ENCODE measurements around the gene TMEM271. TPM values are rescaled to one million over a fixed set of nuclear protein-coding genes. Genes with fewer than 3 reads are reported as not detected.

TMEM271 gene
- total and polyA plus RNA-seq, 10 of the 15 experiments (the other 5 are each of a cell fraction or from before 2014, with no cell fraction given), result not detected

- no TSS peak for BruUV-seq (replicated peaks)
- ChIA-PET CTCF (no interaction called here), RAD21 (ENCODE audit: unreplicated experiment) (no interaction called here), SMC1A (ENCODE audit: uncharacterized antibody, unreplicated experiment) (no interaction called here), POLR2A (no interaction called here)
- FAIRE-seq (no peak), DNase-seq (ENCODE audit: low read depth, low spot score) (no peak), ATAC-seq (no peak)
- intact Hi-C loops (cut with micrococcal nuclease; ENCODE audit: unreplicated experiment), result no loop called here
- Histone ChIP-seq H2AFZ (ENCODE audit: control insufficient read depth, low read depth, low read length) (no peak overlapping the region), H3K27ac (ENCODE audit: control insufficient read depth, insufficient read depth) (no peak overlapping the region), H3K4me3 (no peak overlapping the region), H3K9me3 (replicated peaks; ENCODE audit: control insufficient read depth, insufficient read depth, low read length) (no peaks in the 10 kb centered on the region; the same call in 2 of the 3 replicates), H3K27me3 (replicated peaks in 1 of 2; ENCODE audit: control insufficient read depth in 2 of 2, insufficient read depth in 2 of 2, low read length in 1 of 2) (no peaks in the 10 kb centered on the region), H3K79me2 (ENCODE audit: control insufficient read depth, insufficient read depth, low read length) (no peaks in the 10 kb centered on the region), H3K36me3 (ENCODE audit: control insufficient read depth in 2 of 2, insufficient read depth in 2 of 2, low read length in 1 of 2) (no peaks in the 10 kb centered on the region), H4K20me1 (ENCODE audit: control insufficient read depth, insufficient read depth) (no peaks in the 10 kb centered on the region), H3K4me2 (ENCODE audit: control insufficient read depth, insufficient read depth) (no peak overlapping the region), H3K4me1 (ENCODE audit: control insufficient read depth, insufficient read depth, low read length) (no peaks in the 10 kb centered on the region), H3K9ac (ENCODE audit: control insufficient read depth, insufficient read depth, low read length) (no peak overlapping the region)
- WGBS (ENCODE audit: insufficient coverage, insufficient replicate concordance, low lambda C conversion rate, missing lambda C conversion rate), result 23% methylated on average over 22 of the region's 22 CpGs
- in situ Hi-C loops (cut with MboI), result no loop called here
- TF ChIP-seq BRCA1 (IDR thresholded peaks at IDR 0.05; ENCODE audit: low read depth, low read length) (no peak), TAF1 (IDR thresholded peaks at IDR 0.05; ENCODE audit: borderline replicate concordance, low read depth, low read length) (no peak), LARP7 (IDR thresholded peaks at IDR 0.05) (no peak), RFX5 (IDR thresholded peaks at IDR 0.05; ENCODE audit: low read depth, low read length) (no peak), STAT1 (conservative IDR thresholded peaks at IDR 0.05) (no peak), ZNF687 (IDR thresholded peaks at IDR 0.05) (no peak), ZSCAN29 (IDR thresholded peaks at IDR 0.05) (no peak), ZNF274 (IDR thresholded peaks at IDR 0.05; ENCODE audit: insufficient read depth, insufficient read length) (no peak), IRF5 (IDR thresholded peaks at IDR 0.05; ENCODE audit: borderline replicate concordance) (no peak), NFYA (IDR thresholded peaks at IDR 0.05; ENCODE audit: borderline replicate concordance, low read depth, low read length) (no peak), STAT3 (IDR thresholded peaks at IDR 0.05; ENCODE audit: low read depth, low read length) (no peak), NR2C1 (IDR thresholded peaks at IDR 0.05) (no peak), ATF7 (IDR thresholded peaks at IDR 0.05; ENCODE audit: low read depth) (no peak), POU2F2 (IDR thresholded peaks at IDR 0.05; ENCODE audit: borderline replicate concordance, low read depth, low read length) (no peak), E2F8 (IDR thresholded peaks at IDR 0.05; ENCODE audit: low read depth, partially characterized antibody) (no peak), BCL3 (IDR thresholded peaks at IDR 0.05; ENCODE audit: borderline replicate concordance, insufficient read depth, low read depth, low read length, poor library complexity, severe bottlenecking) (no peak)
Observed at GRCh38 chr4:612052-612748, 36.1 kb upstream of the TMEM271 start.
